ENCODE data around the gene DYRK1A.

DYRK1A gene

DNA sequence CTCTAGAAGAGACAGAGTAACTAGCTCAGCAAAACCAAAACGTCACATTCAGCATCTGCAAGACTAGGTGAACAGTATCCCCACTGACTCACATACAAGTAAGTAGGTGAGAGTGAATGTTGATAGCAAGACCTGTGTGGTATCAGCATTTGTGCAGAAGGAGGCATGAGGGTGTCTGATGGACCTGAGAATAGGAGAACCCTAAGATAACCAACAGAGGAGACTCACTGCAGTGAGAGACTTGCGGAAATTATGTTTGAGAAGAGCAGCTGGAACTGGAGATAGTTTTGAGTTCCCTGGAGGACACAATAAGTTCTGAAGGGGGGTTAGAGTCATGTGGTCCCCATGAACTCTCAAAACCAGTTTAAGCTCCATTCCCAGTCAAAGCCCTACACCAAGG, 59.1 kb downstream of the DYRK1A start:
- TF ChIP-seq POLR2A (IDR thresholded peaks at IDR 0.05; ENCODE audit: low read length) (no peak), GATA1 (IDR thresholded peaks at IDR 0.05; ENCODE audit: low read depth, low read length) (no peak)
- peak; percentile 28 to 75 for DNase-seq

- TF ChIP-seq GATA1 (IDR thresholded peaks at IDR 0.05; ENCODE audit: low read depth, low read length) (no peak), POLR2A (IDR thresholded peaks at IDR 0.05; ENCODE audit: low read length) (no peak)
- DNase-seq = no peak
These were observed 60.6 kb downstream of the DYRK1A start for GRCh38 chr21:37427221-37427620.

DNA sequence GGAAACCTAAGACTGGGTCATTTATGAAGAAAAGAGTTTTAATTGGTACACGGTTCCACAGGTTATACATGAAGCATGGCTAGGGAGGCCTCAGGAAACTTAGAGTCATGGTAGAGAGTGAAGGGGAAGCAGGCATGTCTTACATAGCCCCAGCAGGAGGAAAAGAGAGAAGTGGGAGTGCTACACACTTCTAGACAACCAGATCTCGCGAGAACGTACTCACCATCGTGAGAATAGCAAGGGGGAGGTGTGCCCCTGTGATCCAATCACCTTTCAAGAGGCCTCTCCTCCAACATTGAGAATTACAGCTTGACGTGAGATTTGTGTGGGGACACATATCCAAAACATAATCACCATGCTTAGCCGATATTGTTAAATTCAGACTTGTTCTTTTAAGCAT, 62.8 kb downstream of the DYRK1A start:
- TF ChIP-seq GATA1 (IDR thresholded peaks at IDR 0.05; ENCODE audit: low read depth, low read length) (no peak), POLR2A (IDR thresholded peaks at IDR 0.05; ENCODE audit: low read length) (no peak)
- DNase-seq = no peak

DNA sequence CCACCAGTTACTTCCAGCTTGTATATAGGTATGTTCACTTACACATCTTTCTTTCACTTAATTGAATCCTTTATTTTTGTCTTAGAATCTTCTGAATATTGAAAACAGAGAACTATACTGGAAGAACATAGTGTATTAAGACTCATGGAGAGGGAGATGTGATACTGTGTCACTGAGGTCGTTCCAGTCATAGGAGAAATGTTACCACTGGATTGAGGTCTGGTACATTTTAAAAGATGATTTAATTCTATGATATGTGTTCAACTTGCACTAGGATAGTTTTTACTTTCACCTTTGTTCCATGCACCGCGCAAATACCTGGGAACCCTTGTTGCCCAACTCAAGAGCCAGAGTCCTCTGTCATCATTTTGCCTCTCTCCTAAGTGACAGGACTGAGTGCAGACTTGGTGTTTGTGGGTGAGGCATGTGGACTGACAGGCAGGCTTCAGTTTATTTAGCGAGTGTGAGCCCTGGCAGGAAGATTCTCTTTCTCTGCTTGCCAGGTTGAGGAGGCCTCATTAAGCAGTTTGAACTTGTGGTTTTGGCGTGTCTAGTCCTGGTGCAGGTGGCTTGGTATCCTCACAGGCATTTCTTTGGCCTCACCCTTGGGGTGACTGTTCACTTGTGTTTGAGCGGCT, 63.7 kb downstream of the DYRK1A start:
- DNase-seq = no peak
- TF ChIP-seq POLR2A (IDR thresholded peaks at IDR 0.05; ENCODE audit: low read length) (no peak), GATA1 (IDR thresholded peaks at IDR 0.05; ENCODE audit: low read depth, low read length) (no peak)

GRCh38 chr21:37431243-37431642, 64.7 kb downstream of the DYRK1A start:
- no peak for DNase-seq
- TF ChIP-seq POLR2A (IDR thresholded peaks at IDR 0.05; ENCODE audit: low read length) (no peak), GATA1 (IDR thresholded peaks at IDR 0.05; ENCODE audit: low read depth, low read length) (no peak)

GRCh38 chr21:37432710-37433455, 66.3 kb downstream of the DYRK1A start:
- TF ChIP-seq GATA1 (IDR thresholded peaks at IDR 0.05; ENCODE audit: low read depth, low read length) = no peak
- TF ChIP-seq POLR2A (IDR thresholded peaks at IDR 0.05; ENCODE audit: low read length) = no peak
- DNase-seq = no peak

DNA sequence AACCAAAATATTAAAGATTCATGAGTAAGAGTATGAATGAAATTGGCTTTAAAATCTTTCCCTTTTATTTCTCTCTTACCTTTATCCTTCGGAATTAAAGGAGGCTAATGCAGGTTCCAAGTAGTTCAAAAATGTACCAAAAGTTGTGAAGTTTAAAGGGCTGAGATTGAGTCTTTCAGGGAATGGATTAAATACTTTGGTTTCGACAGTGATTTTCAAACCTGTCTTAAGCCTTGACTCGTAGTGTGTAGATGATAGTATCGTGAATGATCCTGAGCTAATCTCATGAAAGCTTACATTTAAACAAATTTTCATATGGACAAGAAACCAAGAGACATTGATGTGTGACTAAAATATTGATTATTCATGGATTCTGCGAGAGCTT, 66.9 kb downstream of the DYRK1A start:
- DNase-seq = no peak
- no peak for TF ChIP-seq POLR2A (IDR thresholded peaks at IDR 0.05; ENCODE audit: low read length)
- no peak for TF ChIP-seq GATA1 (IDR thresholded peaks at IDR 0.05; ENCODE audit: low read depth, low read length)

- peak; percentile 85 to 91 for DNase-seq
These were observed 68.5 kb downstream of the DYRK1A start for GRCh38 chr21:37435120-37435519.

DNA sequence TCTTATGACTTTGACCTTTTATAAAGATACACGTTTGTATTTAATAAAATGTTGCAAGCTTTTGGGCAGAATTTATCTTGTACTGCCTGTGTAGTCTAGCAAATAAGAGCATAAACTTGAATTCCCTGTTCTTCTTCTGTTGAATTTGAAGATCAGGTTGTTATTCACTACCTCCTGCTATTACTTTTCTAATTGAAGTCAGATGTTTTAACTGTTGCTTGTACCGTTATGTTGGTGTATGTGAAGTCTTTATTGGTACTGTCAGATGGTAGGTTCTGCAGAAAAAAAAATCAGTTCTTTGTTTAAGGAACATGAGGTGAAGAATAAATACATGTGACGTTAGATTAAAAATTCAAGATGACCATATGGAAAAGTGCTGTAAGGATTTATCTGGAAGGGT, 69.1 kb downstream of the DYRK1A start:
- TF ChIP-seq POLR2A (IDR thresholded peaks at IDR 0.05; ENCODE audit: low read length) = no peak
- no peak for TF ChIP-seq GATA1 (IDR thresholded peaks at IDR 0.05; ENCODE audit: low read depth, low read length)
- DNase-seq = no peak

More at GRCh38 chr21:37435120-37435519, 68.5 kb downstream of the DYRK1A start:
- TF ChIP-seq POLR2A (IDR thresholded peaks at IDR 0.05; ENCODE audit: low read length) = no peak

DNA sequence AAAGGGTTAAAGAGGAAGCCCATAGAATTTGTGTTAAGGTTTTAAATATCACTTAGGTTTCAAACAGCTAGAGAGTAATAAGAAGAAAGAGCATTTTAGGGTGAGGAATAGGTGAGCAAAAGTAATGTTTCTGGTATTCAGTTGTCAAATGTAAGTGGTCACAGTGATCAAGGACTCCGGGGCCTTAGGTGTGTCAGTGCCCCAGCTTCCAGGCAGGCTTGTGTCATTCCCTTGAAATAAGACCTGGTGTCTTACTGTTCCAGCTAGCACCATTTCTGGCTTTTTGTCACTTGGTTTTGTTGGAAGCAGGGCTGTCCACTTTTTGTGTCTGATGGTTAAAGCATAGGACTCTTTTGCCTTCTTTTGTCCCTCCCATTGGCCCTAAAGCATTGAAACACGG, 69.6 kb downstream of the DYRK1A start:
- TF ChIP-seq POLR2A (IDR thresholded peaks at IDR 0.05; ENCODE audit: low read length) (no peak), GATA1 (IDR thresholded peaks at IDR 0.05; ENCODE audit: low read depth, low read length) (no peak)
- no peak for DNase-seq

DNA sequence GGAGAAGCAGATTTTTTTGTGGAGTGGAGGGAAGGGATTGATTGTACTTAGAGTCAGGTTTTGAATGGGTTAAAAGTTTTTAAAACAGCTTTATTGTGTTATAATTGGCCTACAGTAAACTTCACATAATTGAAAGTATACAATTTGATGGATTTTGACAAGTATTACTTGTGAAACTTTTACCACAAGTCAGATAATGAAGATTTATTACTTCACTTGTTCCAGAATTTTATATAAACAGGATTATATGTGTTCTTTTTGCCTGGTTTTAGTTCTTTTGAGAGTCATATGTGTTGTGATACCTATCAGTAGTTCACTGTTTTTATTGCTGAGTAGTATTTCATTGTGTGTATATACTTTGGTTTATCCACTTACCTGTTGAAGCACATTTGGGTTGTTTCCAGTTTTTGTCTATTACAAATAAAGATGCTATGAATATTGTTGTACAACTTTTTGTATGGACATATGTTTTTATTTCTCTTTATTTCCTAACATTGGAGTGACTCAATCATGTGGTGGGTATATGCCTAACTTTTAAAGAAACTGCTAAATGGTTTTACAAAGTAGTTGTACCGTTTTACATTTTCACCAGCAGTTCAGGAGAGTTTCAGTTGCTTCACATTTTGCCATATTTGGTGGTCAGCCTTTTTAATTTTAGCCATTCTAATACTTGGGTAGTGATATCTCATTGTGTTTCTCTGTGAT, 71.0 kb downstream of the DYRK1A start:
- TF ChIP-seq POLR2A (IDR thresholded peaks at IDR 0.05; ENCODE audit: low read length) (no peak), GATA1 (IDR thresholded peaks at IDR 0.05; ENCODE audit: low read depth, low read length) (no peak)
- no peak for DNase-seq

DNA sequence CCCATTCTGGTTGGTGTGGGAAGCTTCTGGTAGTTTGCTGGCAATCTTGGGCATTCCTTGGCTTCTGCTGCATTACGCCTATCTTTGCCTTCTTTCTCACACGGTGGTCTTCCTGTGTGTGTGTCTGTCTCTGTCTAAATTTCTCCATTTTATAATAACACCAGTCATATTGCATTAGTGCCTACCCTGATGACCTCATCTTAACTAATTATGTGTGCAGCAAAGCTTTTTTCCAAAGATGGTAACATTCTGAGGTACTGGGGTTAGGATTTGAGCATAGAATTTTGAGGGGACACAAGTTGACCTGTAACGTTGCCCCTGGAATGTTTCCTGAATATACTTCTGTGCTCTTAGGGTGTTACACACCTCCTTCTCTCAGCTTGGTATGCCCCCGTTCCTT, 77.1 kb downstream of the DYRK1A start:
- TF ChIP-seq GATA1 (IDR thresholded peaks at IDR 0.05; ENCODE audit: low read depth, low read length) (no peak), POLR2A (IDR thresholded peaks at IDR 0.05; ENCODE audit: low read length) (no peak)
- DNase-seq = no peak

DNA sequence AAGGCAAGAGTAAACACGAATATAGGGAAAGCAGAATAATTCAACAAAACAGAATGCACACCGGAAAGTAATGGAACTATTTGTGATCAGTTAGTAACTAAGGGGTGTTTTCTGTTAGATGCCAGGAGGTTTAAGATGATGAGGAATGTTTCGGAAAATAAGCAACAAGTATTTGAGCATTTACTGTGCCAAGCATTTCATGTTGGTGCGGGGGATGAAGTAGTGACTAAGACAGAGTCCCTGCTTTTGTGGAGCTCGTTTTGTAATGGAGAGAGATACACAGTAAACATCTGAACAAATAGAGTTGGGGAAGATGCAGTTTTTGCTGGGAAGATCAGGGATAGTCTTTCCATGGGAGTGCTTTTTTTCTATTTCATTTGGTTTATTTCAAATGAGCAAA, 78.7 kb downstream of the DYRK1A start:
- TF ChIP-seq GATA1 (IDR thresholded peaks at IDR 0.05; ENCODE audit: low read depth, low read length) (no peak), POLR2A (IDR thresholded peaks at IDR 0.05; ENCODE audit: low read length) (no peak)
- no peak for DNase-seq

DNA sequence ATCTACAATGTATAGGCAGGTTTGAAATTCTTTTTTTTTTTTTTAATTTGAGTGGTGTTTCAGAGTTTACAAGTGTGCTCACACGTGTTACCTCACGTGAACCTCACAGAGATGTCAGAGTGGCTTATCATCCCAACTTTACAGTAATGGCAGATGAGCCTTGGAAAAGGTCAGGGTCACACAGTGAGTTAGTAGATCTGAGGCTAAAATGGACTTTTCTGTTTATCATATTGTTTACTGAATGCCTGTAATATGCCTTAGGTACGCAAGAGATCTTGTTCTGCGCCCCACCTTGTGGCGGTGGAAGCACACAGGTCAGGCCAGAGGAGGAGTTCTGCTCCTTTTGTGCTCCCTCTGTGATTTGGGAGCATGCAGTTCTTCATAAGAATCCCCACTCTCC, 80.0 kb downstream of the DYRK1A start:
- TF ChIP-seq POLR2A (IDR thresholded peaks at IDR 0.05; ENCODE audit: low read length) = no peak
- no peak for TF ChIP-seq GATA1 (IDR thresholded peaks at IDR 0.05; ENCODE audit: low read depth, low read length)
- peak; percentile 13 to 31 for DNase-seq

All from erythroblast (primary cell).